HFFc6 (cell line): ENCODE results near the gene SH3PXD2A. TPM values are rescaled to one million over a fixed set of nuclear protein-coding genes. Genes with fewer than 3 reads are reported as not detected.
A peak's percentile ranks its signal among the peaks of the same experiment; 100 is the strongest.

Experiments
- DNase-seq: peaks from one replicate; pipeline ENCODE4 v3.0.0-alpha.2; 2018
- H3K27ac Mint-ChIP-seq: 2 replicates; pipeline ENCODE4 v1.8.0; 2020; ENCODE audit warnings: mild to moderate bottlenecking, mixed read lengths
- H3K27me3 Mint-ChIP-seq: 2 replicates; pipeline ENCODE4 v1.8.0; 2021; ENCODE audit warnings: mild to moderate bottlenecking, moderate library complexity, mixed read lengths; ENCODE audit not compliant: insufficient read depth
- H3K36me3 Mint-ChIP-seq: 2 replicates; pipeline ENCODE4 v1.8.0; 2021; ENCODE audit warnings: low read depth, mixed read lengths
- H3K4me1 Mint-ChIP-seq: 2 replicates; pipeline ENCODE4 v1.8.0; 2020; ENCODE audit warnings: low read depth, mixed read lengths
- H3K4me3 Mint-ChIP-seq: 2 replicates; pipeline ENCODE4 v1.8.0; 2020; ENCODE audit warnings: mild to moderate bottlenecking, moderate library complexity, mixed read lengths
- H3K9me3 Mint-ChIP-seq: 2 replicates; pipeline ENCODE4 v1.8.0; 2020; ENCODE audit warnings: mild to moderate bottlenecking, mixed read lengths
- total RNA-seq, 6 experiments: library from RNA; stranded (reverse); fragmentation: NEBNext Ultra II Directional; extraction: Animal tissue kit (Norgen Biotek cat#: 25700); gene quantifications; 2 replicates in 1 of 6; 3 replicates in 5 of 6; pipeline ENCODE4 v1.2.3, GENCODE V29; 2021
- TF ChIP-seq, protein P1 (sequence below): fragments of 200-600 bp; sonication (generic); IDR thresholded peaks from 2 replicates; pipeline ENCODE4 v1.5.0; 2021; ENCODE audit warnings: antibody characterized with exemption, mild to moderate bottlenecking

The SH3PXD2A gene
- total RNA-seq, 6 experiments from 2014 or later = 75.5 to 113 (median 81.1) TPM

DNA sequence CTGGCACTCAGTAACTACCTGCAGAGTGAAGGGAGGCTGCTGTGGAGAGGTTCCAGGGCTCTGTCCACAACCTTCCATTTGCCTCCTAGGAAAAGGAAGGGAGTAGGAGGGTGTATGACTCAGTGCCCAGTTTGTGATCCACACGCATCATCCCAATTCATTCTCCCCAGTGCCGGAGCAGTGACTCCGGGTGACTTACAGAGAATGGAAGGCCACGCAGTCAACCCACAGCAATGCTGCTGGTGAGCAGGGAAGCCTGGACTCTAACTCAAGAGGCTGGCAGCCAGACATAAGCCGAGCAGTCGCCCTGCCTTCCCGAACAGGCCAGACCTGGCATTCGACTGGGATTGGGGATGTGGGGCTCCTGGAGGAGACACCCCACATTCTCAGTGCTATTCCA, 139.9 kb downstream of the SH3PXD2A start:
- TF ChIP-seq, protein P1, sequence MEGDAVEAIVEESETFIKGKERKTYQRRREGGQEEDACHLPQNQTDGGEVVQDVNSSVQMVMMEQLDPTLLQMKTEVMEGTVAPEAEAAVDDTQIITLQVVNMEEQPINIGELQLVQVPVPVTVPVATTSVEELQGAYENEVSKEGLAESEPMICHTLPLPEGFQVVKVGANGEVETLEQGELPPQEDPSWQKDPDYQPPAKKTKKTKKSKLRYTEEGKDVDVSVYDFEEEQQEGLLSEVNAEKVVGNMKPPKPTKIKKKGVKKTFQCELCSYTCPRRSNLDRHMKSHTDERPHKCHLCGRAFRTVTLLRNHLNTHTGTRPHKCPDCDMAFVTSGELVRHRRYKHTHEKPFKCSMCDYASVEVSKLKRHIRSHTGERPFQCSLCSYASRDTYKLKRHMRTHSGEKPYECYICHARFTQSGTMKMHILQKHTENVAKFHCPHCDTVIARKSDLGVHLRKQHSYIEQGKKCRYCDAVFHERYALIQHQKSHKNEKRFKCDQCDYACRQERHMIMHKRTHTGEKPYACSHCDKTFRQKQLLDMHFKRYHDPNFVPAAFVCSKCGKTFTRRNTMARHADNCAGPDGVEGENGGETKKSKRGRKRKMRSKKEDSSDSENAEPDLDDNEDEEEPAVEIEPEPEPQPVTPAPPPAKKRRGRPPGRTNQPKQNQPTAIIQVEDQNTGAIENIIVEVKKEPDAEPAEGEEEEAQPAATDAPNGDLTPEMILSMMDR = no peak
- Mint-ChIP-seq H3K4me3 (peak overlapping the region; percentile 19; the same call in 1 of the 2 replicates), H3K4me1 (peaks cover 55% of the 10 kb centered on the region), H3K36me3 (no peaks in the 10 kb centered on the region), H3K27me3 (peaks cover 2% of the 10 kb centered on the region; the same call in 1 of the 2 replicates), H3K27ac (peak overlapping the region; percentile 93), H3K9me3 (no peaks in the 10 kb centered on the region)
- DNase-seq = peak; percentile 93

DNA sequence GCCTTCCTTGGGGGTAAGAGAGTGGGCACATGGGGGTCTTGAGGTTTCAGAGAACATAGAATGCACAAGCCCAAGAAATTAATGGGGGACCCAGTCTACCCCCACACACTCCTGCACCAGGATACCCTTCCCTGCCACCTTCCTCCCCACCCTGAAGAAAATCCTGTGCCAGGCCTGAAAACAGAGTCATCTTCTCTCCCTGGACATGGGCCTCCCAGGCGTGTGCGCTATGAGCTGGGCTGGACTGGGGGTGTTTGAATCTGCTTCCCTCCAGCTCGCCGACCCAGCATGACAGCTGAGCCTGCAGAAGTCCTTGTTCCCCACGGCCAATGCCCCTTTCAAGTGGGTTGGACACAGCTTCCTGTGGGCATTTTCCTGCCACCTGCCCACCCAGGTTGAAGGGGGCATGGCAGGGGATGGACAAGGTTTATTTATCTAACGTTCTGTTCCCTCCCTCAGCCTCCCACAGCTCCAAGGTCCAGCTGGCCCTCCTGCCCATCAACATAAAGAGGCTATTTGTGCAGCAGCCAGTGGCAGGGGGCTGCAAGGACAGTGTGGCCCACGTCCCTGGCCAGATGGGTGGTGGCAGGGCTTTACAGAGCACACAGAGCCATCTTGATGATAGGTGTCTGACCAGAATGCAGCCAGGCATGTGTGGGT, 141.0 kb downstream of the SH3PXD2A start:
- TF ChIP-seq, protein P1 = no peak
- Mint-ChIP-seq H3K27me3 (peaks cover 2% of the 10 kb centered on the region; the same call in 1 of the 2 replicates), H3K4me1 (peaks cover 56% of the 10 kb centered on the region), H3K36me3 (no peaks in the 10 kb centered on the region), H3K9me3 (no peaks in the 10 kb centered on the region), H3K4me3 (no peak overlapping the region), H3K27ac (peak overlapping the region; percentile 93)
- DNase-seq = no peak

DNA sequence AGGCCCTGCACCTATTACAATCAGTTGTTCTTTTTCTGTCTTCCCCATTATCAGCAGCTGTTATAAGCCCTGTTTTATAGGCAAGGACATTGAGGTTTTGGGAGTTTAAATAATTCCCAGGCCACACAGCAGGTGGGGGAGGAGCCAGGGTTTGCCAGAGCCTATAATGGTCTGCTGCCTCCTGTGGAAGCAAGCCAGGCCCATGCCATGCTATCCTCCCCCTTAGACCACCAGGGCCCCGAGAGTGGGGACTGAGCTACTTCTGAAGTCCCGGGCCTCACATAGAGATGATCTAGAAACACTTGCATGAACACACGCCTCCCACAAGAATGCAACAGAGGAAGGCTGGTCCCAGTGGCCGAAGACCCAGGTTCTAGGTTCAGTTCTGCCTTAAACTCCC, 141.7 kb downstream of the SH3PXD2A start:
- Mint-ChIP-seq H3K36me3 (no peaks in the 10 kb centered on the region), H3K4me3 (no peak overlapping the region), H3K4me1 (peaks cover 63% of the 10 kb centered on the region), H3K27me3 (peaks cover 2% of the 10 kb centered on the region; the same call in 1 of the 2 replicates), H3K27ac (peak overlapping the region; percentile 59; the same call in 1 of the 2 replicates), H3K9me3 (no peaks in the 10 kb centered on the region)
- no peak for DNase-seq
- TF ChIP-seq, protein P1 = no peak

DNA sequence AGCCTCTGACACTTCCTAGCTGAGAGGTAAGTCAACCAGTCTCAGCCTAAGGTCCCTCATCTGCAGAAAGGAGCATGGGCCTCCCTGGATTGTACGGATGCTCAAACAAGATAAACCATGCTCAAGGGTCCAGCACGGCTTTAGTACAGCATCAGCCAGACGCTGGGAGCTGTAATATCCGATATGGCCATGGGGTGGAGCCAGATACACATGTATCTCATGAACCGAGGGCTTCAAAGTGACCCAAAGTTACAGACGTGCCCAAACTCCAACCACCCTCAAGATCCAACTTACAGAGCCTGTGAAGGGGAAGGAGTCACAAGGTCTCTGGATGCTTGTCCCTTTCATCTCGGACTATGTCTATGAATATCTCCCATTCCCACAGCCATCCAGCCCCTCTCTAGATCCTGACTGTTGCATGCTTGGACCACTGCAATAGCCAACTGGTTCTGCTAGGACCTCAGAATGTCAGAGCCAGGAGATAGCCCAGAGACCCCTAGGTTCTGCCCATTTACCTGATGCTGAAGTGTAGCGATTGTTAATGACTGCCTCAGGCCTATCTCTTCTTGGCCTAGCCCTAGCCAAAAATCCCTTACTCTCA, 142.4 kb downstream of the SH3PXD2A start:
- Mint-ChIP-seq H3K27ac (peak overlapping the region; percentile 59), H3K9me3 (no peaks in the 10 kb centered on the region), H3K36me3 (no peaks in the 10 kb centered on the region), H3K27me3 (peaks cover 2% of the 10 kb centered on the region; the same call in 1 of the 2 replicates), H3K4me3 (no peak overlapping the region), H3K4me1 (peaks cover 69% of the 10 kb centered on the region)
- peak; percentile 69 for DNase-seq
- TF ChIP-seq, protein P1 = peak; percentile 96

DNA sequence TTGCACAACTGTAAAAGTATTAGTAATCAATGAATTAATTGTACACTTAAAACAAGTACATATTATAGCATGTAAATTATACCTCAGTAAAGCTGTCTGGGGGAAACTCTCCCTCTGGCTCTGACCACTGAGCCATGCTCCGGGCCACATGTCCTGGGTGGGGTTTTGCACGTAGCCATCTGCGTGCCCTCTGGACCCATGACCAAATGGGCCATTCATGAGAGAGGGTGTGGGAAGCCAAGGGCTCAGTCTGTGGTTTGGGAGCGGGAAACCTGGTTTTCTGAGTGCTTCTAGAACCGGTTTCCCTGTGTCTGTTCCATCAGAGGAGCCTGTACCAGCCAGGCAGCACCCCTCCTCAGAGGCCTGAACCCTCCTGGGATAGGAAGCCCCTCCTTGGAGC, 143.2 kb downstream of the SH3PXD2A start:
- TF ChIP-seq, protein P1 = no peak
- DNase-seq = no peak
- Mint-ChIP-seq H3K36me3 (no peaks in the 10 kb centered on the region), H3K4me3 (no peak overlapping the region), H3K27ac (no peak overlapping the region), H3K27me3 (no peaks in the 10 kb centered on the region; the same call in 1 of the 2 replicates), H3K9me3 (no peaks in the 10 kb centered on the region), H3K4me1 (peaks cover 66% of the 10 kb centered on the region)
